22Rv1 (cell line): ENCODE measurements around the gene TMEM271.
"Not testable (repeated sequence)": the region's sequence is repeated elsewhere in the genome, so short reads cannot be mapped to it uniquely, and the experiment has no call there.

Experiments used
- H3K27ac ChIP-seq: fragments of 450-650 bp; 2 replicates; pipeline ENCODE4 v1.5.1; 2017
- CTCF ChIP-seq: fragments of 450-650 bp; IDR thresholded peaks from 2 replicates; pipeline ENCODE4 v1.5.1; 2017; ENCODE audit warnings: mild to moderate bottlenecking
- ZFX ChIP-seq: fragments of 450-650 bp; IDR thresholded peaks from 2 replicates; pipeline ENCODE4 v1.6.1; 2017; ENCODE audit warnings: antibody characterized with exemption, borderline replicate concordance

TMEM271 gene

GRCh38 chr4:552019-552418 lies 24.1 kb downstream of the TMEM271 start:
- no peak overlapping the region for H3K27ac ChIP-seq
- TF ChIP-seq ZFX (no peak), CTCF (no peak)

- H3K27ac ChIP-seq: not testable (repeated sequence)
Measured at GRCh38 chr4:550268-550667, 25.8 kb downstream of the TMEM271 start.

GRCh38 chr4:548976-549375 lies 27.1 kb downstream of the TMEM271 start:
- H3K27ac ChIP-seq: no peak overlapping the region
- no peak for TF ChIP-seq ZFX
- TF ChIP-seq CTCF: no peak

GRCh38 chr4:545612-546011 lies 30.5 kb downstream of the TMEM271 start:
- TF ChIP-seq CTCF: no peak
- TF ChIP-seq ZFX: no peak
- H3K27ac ChIP-seq: no peak overlapping the region

- TF ChIP-seq CTCF: no peak
- TF ChIP-seq ZFX: no peak
- no peak overlapping the region for H3K27ac ChIP-seq
Measured at GRCh38 chr4:544386-545105, 31.5 kb downstream of the TMEM271 start.

- H3K27ac ChIP-seq: no peak overlapping the region
- TF ChIP-seq ZFX (no peak), CTCF (no peak)
Measured at GRCh38 chr4:541271-541670, 34.8 kb downstream of the TMEM271 start.

- TF ChIP-seq CTCF (no peak), ZFX (no peak)
- H3K27ac ChIP-seq: no peak overlapping the region
Measured at GRCh38 chr4:538542-539142, 37.5 kb downstream of the TMEM271 start.
